ENCODE results near the gene VAMP1. TPM values are rescaled to one million over a fixed set of nuclear protein-coding genes. Genes with fewer than 3 reads are reported as not detected.

VAMP1 gene
- total RNA-seq, 1 experiment from 2014 or later, result 7.4 TPM

DNA sequence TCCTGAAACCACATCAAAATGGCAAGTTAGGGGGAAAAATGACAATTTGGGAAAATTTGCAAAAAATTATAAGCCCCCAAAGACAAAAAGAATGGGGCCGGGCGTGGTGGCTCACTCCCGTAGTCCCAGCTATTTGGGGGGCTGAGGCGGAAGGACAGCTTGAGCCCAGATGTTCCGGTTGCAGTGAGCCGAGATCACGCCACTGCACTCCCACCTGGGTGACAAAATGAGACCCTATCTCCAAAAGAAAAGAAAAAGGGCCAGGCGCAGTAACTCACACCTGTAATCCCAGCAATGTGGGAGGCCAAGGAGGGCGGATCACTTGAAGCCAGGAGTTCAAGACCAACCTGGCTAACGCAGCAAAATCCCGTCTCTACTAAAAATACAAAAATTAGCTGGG is 2.0 kb upstream of the VAMP1 start:
- no TSS peak for BruUV-seq (replicated peaks)
- Mint-ChIP-seq H3K4me3 (ENCODE audit: low read depth, unreplicated experiment) (no peak overlapping the region), H3K27ac (ENCODE audit: unreplicated experiment) (no peak overlapping the region), H3K27me3 (ENCODE audit: unreplicated experiment) (no peaks in the 10 kb centered on the region), H3K4me1 (ENCODE audit: low read depth, unreplicated experiment) (peaks cover 18% of the 10 kb centered on the region), H3K9me3 (ENCODE audit: low read depth, unreplicated experiment) (no peaks in the 10 kb centered on the region), H3K36me3 (ENCODE audit: insufficient read depth, unreplicated experiment) (peaks cover 23% of the 10 kb centered on the region)
- TF ChIP-seq, protein P1, sequence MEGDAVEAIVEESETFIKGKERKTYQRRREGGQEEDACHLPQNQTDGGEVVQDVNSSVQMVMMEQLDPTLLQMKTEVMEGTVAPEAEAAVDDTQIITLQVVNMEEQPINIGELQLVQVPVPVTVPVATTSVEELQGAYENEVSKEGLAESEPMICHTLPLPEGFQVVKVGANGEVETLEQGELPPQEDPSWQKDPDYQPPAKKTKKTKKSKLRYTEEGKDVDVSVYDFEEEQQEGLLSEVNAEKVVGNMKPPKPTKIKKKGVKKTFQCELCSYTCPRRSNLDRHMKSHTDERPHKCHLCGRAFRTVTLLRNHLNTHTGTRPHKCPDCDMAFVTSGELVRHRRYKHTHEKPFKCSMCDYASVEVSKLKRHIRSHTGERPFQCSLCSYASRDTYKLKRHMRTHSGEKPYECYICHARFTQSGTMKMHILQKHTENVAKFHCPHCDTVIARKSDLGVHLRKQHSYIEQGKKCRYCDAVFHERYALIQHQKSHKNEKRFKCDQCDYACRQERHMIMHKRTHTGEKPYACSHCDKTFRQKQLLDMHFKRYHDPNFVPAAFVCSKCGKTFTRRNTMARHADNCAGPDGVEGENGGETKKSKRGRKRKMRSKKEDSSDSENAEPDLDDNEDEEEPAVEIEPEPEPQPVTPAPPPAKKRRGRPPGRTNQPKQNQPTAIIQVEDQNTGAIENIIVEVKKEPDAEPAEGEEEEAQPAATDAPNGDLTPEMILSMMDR (IDR thresholded peaks at IDR 0.05; ENCODE audit: unreplicated experiment), result no peak
- intact Hi-C loops (cut with micrococcal nuclease; ENCODE audit: unreplicated experiment), result loop anchor here (5.0 kb wide), 1 partner anchor 260 kb away; no protein-coding TSS in a partner anchor
- CTCF ChIA-PET, result no interaction called here
- no peak for DNase-seq

DNA sequence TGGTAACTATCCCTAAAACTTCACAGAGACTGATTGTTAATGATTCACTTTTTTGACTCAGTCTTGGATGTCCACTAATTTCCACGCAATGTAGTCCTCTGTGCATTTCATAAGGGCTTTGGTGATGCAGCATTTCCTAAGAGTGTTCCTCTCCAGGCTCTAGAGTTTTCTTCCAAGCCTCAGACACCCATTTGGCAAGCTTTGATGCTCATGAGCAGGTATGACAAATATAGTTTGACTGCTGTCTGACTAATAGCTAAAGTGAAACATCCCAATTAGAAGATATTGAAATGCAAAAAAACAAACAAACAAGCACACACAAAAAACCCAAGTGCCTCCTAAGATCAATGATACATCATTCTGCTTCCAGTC is 1.5 kb upstream of the VAMP1 start:
- no peak for DNase-seq
- H3K9me3 Mint-ChIP-seq (ENCODE audit: low read depth, unreplicated experiment), result no peaks in the 10 kb centered on the region
- H3K27ac Mint-ChIP-seq (ENCODE audit: unreplicated experiment), result no peak overlapping the region
- H3K27me3 Mint-ChIP-seq (ENCODE audit: unreplicated experiment), result no peaks in the 10 kb centered on the region
- peaks cover 23% of the 10 kb centered on the region for H3K36me3 Mint-ChIP-seq (ENCODE audit: insufficient read depth, unreplicated experiment)
- peaks cover 18% of the 10 kb centered on the region for H3K4me1 Mint-ChIP-seq (ENCODE audit: low read depth, unreplicated experiment)
- H3K4me3 Mint-ChIP-seq (ENCODE audit: low read depth, unreplicated experiment), result no peak overlapping the region
- TF ChIP-seq, protein P1 (IDR thresholded peaks at IDR 0.05; ENCODE audit: unreplicated experiment), result no peak
- BruUV-seq (replicated peaks), result no TSS peak
- intact Hi-C loops (cut with micrococcal nuclease; ENCODE audit: unreplicated experiment), result loop anchor here (5.0 kb wide), 1 partner anchor 260 kb away; no protein-coding TSS in a partner anchor
- CTCF ChIA-PET, result no interaction called here

DNA sequence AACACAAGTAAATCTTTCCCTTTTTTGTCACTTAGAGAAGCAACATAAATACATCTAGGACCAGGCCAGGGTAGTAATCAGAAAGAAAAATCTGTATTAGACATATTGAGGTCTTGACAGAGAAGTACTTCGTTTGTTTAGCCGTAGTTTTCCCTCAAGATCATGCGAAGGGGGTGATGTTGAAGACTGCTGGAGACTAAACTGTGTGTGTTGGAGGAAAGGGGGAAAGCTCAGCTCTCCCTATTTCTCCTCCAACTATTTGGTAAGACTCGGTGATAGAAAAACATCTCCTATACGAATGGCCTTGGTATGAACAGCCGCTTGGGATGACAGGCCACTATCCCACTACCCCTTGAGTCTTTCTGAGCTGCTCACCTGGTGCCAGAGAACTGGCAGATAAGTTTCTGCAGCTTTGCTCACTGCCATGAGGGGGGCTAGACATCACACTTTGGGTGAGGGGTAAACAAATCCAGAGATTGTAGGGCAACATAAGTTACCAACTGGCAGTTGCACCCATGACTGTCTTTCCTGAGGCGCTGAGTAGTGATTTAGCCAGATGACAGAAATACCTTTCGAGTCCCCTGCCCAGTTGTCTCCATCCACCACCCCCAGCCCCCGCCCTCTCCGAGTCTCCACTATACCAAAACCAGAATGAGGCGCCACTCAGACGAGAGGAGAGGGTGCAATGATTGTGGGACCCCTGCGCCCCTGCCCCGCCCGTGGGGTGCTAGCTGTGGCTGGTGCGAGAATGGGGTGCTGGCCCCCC is 685 bp downstream of the VAMP1 start:
- DNase-seq, result no peak
- H3K9me3 Mint-ChIP-seq (ENCODE audit: low read depth, unreplicated experiment), result no peaks in the 10 kb centered on the region
- no peaks in the 10 kb centered on the region for H3K27me3 Mint-ChIP-seq (ENCODE audit: unreplicated experiment)
- peak overlapping the region; percentile 83 for H3K4me3 Mint-ChIP-seq (ENCODE audit: low read depth, unreplicated experiment)
- CTCF ChIA-PET, result no interaction called here
- intact Hi-C loops (cut with micrococcal nuclease; ENCODE audit: unreplicated experiment), result loop anchor here (5.0 kb wide), 2 partner anchors 132 to 257 kb away; no protein-coding TSS in a partner anchor
- no peak overlapping the region for H3K27ac Mint-ChIP-seq (ENCODE audit: unreplicated experiment)
- BruUV-seq (replicated peaks), result TSS peak; percentile 46
- TF ChIP-seq, protein P1 (IDR thresholded peaks at IDR 0.05; ENCODE audit: unreplicated experiment), result no peak
- H3K4me1 Mint-ChIP-seq (ENCODE audit: low read depth, unreplicated experiment), result peaks cover 18% of the 10 kb centered on the region
- H3K36me3 Mint-ChIP-seq (ENCODE audit: insufficient read depth, unreplicated experiment), result peaks cover 31% of the 10 kb centered on the region

DNA sequence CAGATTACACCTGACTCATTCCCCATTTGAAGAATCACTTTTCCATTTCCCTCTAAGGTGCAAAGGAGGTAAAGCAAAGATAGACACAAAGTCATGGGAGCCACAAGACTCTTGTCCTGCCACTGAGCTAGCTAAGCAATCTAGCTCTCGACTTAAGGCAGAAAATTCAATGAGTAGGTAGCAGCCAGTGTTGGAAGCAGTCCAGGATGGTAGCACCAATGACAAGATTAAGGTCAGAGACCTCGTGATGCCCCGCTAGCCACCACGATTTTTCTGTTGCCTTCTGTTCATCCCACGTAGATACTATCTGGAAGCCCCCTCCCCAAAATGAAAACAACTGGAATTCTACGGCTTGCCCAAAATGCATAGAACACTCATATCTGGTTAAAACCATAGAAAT is 1.4 kb downstream of the VAMP1 start:
- intact Hi-C loops (cut with micrococcal nuclease; ENCODE audit: unreplicated experiment), result loop anchor here (5.0 kb wide), 1 partner anchor 132 kb away; no protein-coding TSS in a partner anchor
- Mint-ChIP-seq H3K4me3 (ENCODE audit: low read depth, unreplicated experiment) (peak overlapping the region; percentile 83), H3K9me3 (ENCODE audit: low read depth, unreplicated experiment) (no peaks in the 10 kb centered on the region), H3K27ac (ENCODE audit: unreplicated experiment) (no peak overlapping the region), H3K36me3 (ENCODE audit: insufficient read depth, unreplicated experiment) (peaks cover 38% of the 10 kb centered on the region), H3K27me3 (ENCODE audit: unreplicated experiment) (no peaks in the 10 kb centered on the region), H3K4me1 (ENCODE audit: low read depth, unreplicated experiment) (peaks cover 18% of the 10 kb centered on the region)
- CTCF ChIA-PET, result interaction anchor here (0.6 kb wide), 1 partner anchor 502 kb away, joined by 6 read pairs; no protein-coding TSS in a partner anchor
- TF ChIP-seq, protein P1 (IDR thresholded peaks at IDR 0.05; ENCODE audit: unreplicated experiment), result no peak
- BruUV-seq (replicated peaks), result no TSS peak
- DNase-seq, result no peak
